GM19438 (cell line): ENCODE results near the gene ATPAF2.

ENCODE experiments used
- ATAC-seq: cut with Tn5 transposase; IDR thresholded peaks from one replicate; pipeline ENCODE4 v1.9.1; 2021; ENCODE audit warnings: low read depth; ENCODE audit not compliant: unreplicated experiment

Gene ATPAF2

DNA sequence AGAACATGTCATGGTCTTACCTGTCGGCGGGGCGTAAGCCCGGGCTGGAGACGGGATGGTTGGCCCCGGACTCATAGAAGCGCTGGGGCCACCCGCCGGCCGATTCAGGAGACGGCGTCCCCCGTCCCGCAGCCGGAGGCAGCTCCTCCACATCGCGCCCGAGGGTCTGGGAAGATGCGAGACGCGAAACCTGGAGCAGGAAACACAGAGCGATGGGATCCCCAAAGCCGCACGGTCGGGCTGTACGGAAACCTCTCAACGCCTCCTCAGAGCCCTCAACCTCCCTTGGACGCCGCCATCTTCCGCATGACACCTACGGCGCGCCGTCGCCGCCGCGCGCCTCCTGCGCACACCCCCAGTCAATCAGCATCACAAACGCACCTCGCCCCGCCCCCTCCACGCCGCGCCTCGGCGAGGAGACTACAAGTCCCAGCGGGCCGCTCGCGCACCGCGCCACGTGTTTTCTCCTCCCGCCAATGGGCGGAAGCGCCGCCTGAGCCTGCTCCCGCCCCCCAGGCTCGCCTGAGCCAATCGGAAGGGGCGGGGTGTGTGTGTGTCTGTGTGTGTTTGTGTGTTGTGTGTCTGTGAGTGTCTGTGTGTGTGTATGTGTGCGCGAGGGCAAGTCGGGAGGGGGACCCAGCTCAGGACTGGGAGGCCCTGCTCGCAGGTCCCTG, at the start of gene ATPAF2, which contains the start of gene GID4:
Gene ATPAF2 (minus strand): TSS at position 308 of the 674 bp plus-strand sequence. CDS start 155 bp downstream, at position 153.
Gene GID4 (plus strand): TSS at position 548 of the 674 bp plus-strand sequence. CDS start 57 bp downstream, at position 605.
- peak; percentile 83 for ATAC-seq

DNA sequence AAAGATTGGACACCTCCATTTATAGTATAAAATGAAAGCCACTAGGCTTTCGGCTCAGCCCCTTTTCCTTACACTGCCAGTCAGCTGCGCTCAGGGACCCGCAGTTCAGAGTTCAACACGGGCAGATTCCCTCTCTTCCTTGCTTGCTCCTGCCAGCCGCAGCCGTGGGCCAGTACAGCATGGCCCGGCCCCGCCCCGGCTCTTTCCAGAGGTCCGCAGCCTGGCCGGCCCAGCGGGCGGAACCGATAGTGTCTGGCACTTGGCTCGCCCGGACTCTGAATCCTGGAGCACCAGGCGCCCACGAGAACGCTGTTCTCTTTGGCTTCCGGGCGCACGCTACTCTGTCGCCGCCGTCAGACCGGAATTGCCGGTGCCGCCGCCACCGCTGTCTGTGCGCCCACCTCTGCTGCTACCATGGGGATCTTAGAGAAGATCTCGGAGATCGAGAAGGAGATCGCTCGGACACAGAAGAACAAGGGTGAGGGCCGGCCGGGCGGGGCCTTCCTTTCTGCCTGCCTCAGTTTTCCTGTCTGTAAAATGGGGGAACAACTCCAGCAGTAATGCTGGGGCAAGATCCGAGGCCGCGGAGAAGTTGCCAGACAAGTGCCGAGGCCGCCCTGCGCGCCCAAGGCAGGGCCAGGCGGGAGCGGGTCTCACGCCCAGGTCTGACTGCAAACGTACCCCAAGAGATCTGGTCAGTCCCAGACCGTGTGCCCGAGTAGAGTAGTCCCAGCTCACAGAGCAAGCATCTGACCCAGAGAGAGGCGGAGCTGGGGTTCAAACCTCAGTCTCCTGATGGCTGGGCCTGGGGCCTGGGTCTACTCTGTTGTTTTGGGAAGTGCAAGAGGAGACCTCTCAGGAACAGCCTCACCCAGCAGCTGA, 48.9 kb upstream of the ATPAF2 start, which contains the start of gene DRG2:
Gene DRG2 (plus strand): TSS at position 339 of the 882 bp plus-strand sequence. CDS start 76 bp downstream, at position 415.
- peak; percentile 74 for ATAC-seq

DNA sequence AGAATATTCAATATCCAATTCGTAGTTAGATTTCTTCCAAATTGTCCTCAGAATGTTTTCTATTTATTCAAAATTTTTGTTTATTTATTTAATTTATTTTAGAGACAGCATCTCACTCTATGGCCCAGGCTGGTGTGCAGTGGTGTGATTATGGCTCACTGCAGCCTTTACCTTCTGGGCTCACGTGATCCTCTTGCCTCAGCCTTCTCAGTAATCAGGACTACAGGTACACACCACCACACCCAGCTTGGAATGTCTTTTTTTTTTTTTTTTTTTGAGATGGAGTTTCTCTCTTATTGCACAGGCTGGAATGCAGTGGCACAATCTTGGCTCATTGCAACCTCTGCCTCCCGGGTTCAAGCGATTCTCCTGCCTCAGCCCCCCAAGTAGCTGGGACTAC, 45.3 kb upstream of the ATPAF2 start:
- ATAC-seq = no peak

- ATAC-seq = no peak
These were observed 40.6 kb upstream of the ATPAF2 start for GRCh38 chr17:18079543-18079942.

- no peak for ATAC-seq
These were observed 38.0 kb upstream of the ATPAF2 start for GRCh38 chr17:18076936-18077335.

GRCh38 chr17:18074566-18075272, 35.8 kb upstream of the ATPAF2 start:
- ATAC-seq = no peak

DNA sequence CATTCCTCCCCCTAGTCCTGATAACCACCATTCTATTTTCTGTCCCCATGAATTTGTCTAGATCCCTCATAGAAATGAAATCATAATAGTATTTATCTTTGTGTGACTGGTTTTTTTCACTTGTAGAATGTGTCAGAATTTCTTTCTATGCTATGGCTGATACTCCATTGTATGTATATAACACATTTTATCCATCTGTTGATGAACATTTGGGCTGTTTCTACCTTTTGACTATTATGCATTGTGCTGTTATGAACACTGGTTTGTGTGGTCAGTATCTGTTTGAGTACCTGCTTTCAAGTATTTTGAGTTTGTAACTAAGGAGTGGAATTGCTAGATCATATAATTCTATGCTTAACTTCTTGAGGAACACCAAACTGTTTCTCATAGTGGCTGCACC, 32.8 kb upstream of the ATPAF2 start:
- no peak for ATAC-seq

- no peak for ATAC-seq
These were observed 31.9 kb upstream of the ATPAF2 start for GRCh38 chr17:18070861-18071340.

- no peak for ATAC-seq
These were observed 30.1 kb upstream of the ATPAF2 start for GRCh38 chr17:18069101-18069500.

GRCh38 chr17:18066866-18067265, 27.9 kb upstream of the ATPAF2 start:
- no peak for ATAC-seq

DNA sequence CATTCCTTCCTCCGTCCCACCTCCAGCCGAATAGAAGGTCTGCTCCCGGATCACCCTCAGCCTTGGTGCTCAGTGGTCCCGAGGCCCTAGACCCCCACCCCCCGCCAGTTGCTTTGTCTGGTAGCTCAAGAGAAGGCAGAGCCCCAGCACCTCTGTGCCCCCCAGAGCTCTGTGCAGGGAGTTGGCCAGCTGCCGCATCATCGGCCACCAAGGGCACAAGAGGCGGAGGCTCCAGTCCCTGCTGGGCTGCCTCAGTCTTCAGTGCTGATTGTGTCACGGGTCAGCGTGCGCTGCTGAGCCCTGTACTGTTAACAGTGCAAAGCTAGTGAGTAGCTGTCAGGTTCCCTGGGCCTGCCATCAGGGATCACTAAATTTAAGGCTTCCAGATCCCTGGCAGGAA, 26.6 kb upstream of the ATPAF2 start:
- no peak for ATAC-seq

DNA sequence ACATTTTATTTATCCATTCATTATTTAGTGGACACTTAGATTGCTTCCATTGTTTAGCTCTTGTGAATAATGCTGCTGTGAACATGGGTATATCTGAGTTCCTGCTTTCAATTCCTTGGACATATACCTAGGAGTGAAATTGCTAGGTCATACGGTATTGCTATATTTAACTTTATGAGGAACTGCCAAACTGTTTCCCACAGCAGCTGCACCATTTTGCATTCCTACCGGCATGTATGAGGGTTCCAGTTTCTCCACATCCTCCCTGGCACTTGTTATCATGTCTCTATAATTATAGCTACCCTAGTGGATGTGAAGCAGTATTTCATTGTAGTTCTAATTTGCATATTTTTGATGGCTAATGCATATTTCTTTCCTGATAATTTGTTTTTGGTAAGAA, 25.1 kb upstream of the ATPAF2 start:
- no peak for ATAC-seq

- ATAC-seq = no peak
These were observed 20.3 kb upstream of the ATPAF2 start for GRCh38 chr17:18059283-18059682.

- ATAC-seq = no peak
These were observed 17.2 kb upstream of the ATPAF2 start for GRCh38 chr17:18056214-18056613.

- ATAC-seq = no peak
These were observed 16.6 kb upstream of the ATPAF2 start for GRCh38 chr17:18055597-18055996.

DNA sequence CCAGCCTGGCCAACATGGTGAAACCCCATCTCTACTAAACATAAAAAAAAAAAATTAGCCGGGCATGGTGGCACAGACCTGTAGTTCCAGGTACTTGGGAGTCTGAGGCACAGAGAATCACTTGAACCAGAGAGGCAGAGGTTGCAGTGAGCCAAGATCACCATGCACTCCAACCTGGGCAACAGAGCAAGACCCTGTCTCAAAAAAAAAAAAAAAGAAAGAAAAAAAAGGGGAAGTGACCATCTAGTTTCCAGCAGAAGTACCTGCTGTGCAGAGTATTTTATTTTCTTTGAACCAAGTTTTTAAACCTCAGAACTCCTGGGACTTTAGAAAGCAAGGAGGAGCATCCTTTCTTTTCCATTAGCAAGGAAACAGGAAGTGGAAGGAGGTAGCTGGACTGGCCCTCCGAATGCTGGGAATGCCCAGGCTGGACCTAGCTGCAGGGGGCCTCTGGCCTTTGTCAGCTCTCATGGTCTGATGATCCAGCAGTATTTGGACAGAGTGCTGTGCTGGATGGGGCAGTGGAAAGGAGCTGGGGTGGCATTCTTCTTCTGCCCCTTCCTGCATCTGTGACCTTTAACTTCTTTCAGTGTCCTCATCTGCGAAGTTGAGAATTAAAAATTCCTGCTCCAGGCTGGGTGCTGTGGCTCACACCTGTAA, 6.9 kb upstream of the ATPAF2 start:
- ATAC-seq = no peak

- no peak for ATAC-seq
These were observed 5.6 kb upstream of the ATPAF2 start for GRCh38 chr17:18044609-18045008.

GRCh38 chr17:18043491-18043890, 4.5 kb upstream of the ATPAF2 start:
- no peak for ATAC-seq

DNA sequence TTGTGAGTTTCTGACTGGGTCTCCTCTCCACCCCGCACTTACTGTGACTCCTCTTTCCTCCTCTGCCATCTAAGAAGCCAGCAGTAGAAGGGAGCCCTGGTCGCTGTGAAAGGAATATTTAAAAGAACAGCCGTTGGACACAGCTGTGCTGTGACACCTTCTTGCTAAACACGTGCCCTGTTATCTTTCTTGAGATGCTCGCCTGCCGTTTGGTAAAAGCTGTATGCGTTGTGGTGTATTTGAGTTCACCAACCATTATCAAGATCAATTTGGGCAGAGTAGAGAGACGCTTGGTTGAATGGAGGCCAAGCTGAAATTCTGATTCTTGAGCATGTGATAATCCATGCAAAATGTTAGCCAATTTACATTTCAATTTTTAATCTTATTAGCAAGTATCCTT, 4.0 kb upstream of the ATPAF2 start:
- ATAC-seq = no peak

GRCh38 chr17:18041776-18042175, 2.8 kb upstream of the ATPAF2 start:
- no peak for ATAC-seq
